Cardiac fibroblast (primary cell): ENCODE measurements around the gene KCNC1.

Experiments used
- DNase-seq, 2 donors: peaks; one replicate each; pipeline versions ENCODE4 v3.0.0 to v3.0.0-alpha.2; 2010; ENCODE audit warnings: low read depth in 2 of 2
- H3K4me3 ChIP-seq, 2 donors: replicated peaks in 1 of 2; 1 replicate in 1 of 2; 2 replicates in 1 of 2; pipeline ENCODE4 v1.5.1; 2011; ENCODE audit warnings: low read depth in 2 of 2, low read length in 2 of 2, mild to moderate bottlenecking in 2 of 2, moderate library complexity in 1 of 2
- CTCF ChIP-seq: IDR thresholded peaks from one replicate; pipeline ENCODE4 v1.5.1; 2011; ENCODE audit warnings: low read depth, mild to moderate bottlenecking, low read length, inconsistent platforms

KCNC1 gene

GRCh38 chr11:17781221-17781620 lies 46.6 kb downstream of the KCNC1 start:
- no peak for TF ChIP-seq CTCF
- DNase-seq: no peak
- no peak overlapping the region for H3K4me3 ChIP-seq

GRCh38 chr11:17781626-17782025 lies 47.0 kb downstream of the KCNC1 start:
- no peak for TF ChIP-seq CTCF
- H3K4me3 ChIP-seq: no peak overlapping the region
- no peak for DNase-seq

- no peak for TF ChIP-seq CTCF
- no peak overlapping the region for H3K4me3 ChIP-seq
- DNase-seq: no peak
Observed at GRCh38 chr11:17782145-17782544, 47.6 kb downstream of the KCNC1 start.

- DNase-seq: no peak
- no peak for TF ChIP-seq CTCF
- H3K4me3 ChIP-seq: no peak overlapping the region
Observed at GRCh38 chr11:17782603-17783337, 48.2 kb downstream of the KCNC1 start.

GRCh38 chr11:17783878-17784277 lies 49.3 kb downstream of the KCNC1 start:
- no peak for TF ChIP-seq CTCF
- DNase-seq: no peak
- H3K4me3 ChIP-seq: no peak overlapping the region

GRCh38 chr11:17786824-17787525 lies 52.4 kb downstream of the KCNC1 start:
- no peak for TF ChIP-seq CTCF
- DNase-seq: peak; percentile 29 to 85
- H3K4me3 ChIP-seq: no peak overlapping the region

GRCh38 chr11:17788084-17788483 lies 53.5 kb downstream of the KCNC1 start:
- H3K4me3 ChIP-seq: no peak overlapping the region
- no peak for TF ChIP-seq CTCF
- DNase-seq: no peak
